HG03066 (cell line): ENCODE data around the gene GTF2E1.
"Not testable (repeated sequence)": the region's sequence is repeated elsewhere in the genome, so short reads cannot be mapped to it uniquely, and the experiment has no call there.

Experiments
- ATAC-seq: cut with Tn5 transposase; IDR thresholded peaks from one replicate; pipeline ENCODE4 v1.9.1; 2021; ENCODE audit warnings: low read depth; ENCODE audit not compliant: unreplicated experiment

Gene GTF2E1

DNA sequence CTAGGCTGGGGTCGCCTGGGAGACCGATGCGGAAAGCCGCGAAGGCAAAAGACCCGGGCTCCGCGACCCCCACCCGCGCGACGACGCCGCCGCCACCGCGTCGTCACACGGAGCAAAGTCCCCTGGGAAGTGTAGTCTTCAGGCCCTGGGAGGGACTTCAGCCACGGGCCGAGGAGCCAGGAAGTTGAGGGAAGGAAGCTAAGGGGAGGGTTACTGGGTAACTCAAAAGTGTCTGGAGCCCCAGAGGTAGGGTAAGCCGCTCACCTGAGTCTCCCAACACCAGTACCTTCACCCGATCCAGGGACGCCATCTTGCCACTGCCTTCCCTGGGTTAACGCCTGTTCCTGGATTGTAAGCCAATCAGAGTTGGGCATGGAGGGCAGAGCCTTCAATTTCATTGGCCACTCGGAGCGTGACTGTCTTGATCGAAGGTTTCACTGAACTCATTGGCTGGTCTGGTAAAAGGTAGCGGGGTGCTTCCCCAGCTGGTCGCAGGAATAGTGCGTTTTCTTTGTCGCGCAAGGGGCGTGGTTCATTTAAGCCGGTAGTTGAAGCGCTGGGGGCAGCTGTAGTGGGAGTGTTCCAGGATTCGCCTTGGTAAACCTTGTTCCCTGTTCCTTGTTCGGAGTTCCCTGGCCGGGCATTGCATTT is at the start of gene GTF2E1, which contains the start of gene RABL3:
Gene GTF2E1 (plus strand): TSS at position 547 of the 651 bp plus-strand sequence. CDS start 7,809 bp downstream, outside the sequence.
Gene RABL3 (minus strand): TSS at position 319 of the 651 bp plus-strand sequence. CDS start 9 bp downstream, at position 310.
- ATAC-seq: peak; percentile 99

DNA sequence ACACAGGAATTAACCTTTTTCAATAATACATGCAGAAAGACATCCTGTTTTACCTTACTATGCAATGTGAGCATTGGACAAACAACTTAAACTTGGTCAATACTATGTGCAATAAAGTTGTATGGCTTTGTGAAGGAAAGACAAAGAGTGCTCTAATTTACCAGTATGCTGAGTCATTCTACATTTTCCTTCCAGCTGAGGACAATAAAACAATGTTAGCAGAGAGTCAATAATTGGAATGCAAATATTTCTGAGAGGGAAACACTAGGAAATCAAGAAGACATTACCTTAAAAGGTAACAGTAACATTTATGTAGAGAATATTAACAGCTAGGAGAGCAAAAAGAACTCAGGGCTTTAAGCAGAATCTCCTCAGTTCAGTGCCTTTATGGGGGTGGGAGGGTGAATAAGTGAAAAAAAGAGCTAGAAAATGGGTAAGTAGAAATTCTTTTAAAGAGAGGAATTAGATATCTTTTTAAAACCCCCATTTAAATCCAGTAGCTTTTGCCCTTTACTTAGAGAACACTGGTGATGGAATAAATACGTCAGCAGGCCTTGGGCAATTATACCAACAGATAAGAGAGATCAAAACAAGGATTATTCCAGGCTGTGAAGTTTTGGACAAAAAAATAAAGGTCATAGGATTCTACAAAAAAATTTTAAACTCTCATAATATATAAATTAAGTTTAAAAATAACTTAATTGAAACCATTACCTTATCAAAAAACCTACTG is 48.9 kb upstream of the GTF2E1 start:
- ATAC-seq: no peak

GRCh38 chr3:120699333-120699732 is 43.2 kb upstream of the GTF2E1 start:
- ATAC-seq: no peak

GRCh38 chr3:120705884-120706582 is 36.5 kb upstream of the GTF2E1 start:
- no peak for ATAC-seq

DNA sequence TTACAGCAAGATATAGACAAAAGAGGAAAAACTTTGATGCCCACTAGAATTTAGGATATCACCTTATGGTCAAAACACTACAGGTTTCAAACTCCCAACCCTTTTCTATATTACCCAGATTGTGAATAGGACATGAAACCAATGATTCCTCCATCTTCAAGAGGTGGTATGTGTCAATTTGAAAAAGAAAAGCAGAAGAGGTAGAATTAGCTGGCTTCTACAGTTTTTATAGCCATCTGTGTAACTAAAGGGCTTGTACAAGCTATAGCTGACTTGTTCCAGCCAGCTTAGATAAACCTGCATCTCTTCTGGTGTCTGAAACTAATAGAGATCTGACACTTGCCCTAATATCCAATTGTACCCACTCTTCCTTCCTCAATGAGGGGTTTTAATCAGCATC is 35.6 kb upstream of the GTF2E1 start:
- ATAC-seq: no peak

DNA sequence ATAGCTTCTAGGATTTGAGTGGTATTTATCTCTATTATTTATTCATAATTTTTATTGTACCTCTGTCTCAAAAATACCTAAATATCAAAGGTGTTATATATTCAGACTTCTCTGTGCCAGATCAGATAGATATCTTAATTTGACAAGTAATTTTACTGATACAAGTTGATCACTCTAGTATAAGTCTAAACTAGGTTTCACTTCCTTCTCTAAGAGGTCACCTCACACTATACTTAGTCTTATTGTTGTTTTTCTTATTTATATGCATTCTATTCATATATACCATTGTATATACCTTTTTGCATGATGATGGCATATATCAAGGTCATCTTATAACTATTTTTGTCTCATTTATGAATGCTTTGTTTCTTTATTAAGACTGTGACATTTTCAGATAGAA is 34.1 kb upstream of the GTF2E1 start:
- ATAC-seq: peak; percentile 74

- no peak for ATAC-seq
Measured at GRCh38 chr3:120710369-120710768, 32.2 kb upstream of the GTF2E1 start.

- no peak for ATAC-seq
Measured at GRCh38 chr3:120713262-120713661, 29.3 kb upstream of the GTF2E1 start.

GRCh38 chr3:120719167-120719834 is 23.2 kb upstream of the GTF2E1 start:
- ATAC-seq: not testable (repeated sequence)

- no peak for ATAC-seq
Measured at GRCh38 chr3:120726791-120727190, 15.8 kb upstream of the GTF2E1 start.

DNA sequence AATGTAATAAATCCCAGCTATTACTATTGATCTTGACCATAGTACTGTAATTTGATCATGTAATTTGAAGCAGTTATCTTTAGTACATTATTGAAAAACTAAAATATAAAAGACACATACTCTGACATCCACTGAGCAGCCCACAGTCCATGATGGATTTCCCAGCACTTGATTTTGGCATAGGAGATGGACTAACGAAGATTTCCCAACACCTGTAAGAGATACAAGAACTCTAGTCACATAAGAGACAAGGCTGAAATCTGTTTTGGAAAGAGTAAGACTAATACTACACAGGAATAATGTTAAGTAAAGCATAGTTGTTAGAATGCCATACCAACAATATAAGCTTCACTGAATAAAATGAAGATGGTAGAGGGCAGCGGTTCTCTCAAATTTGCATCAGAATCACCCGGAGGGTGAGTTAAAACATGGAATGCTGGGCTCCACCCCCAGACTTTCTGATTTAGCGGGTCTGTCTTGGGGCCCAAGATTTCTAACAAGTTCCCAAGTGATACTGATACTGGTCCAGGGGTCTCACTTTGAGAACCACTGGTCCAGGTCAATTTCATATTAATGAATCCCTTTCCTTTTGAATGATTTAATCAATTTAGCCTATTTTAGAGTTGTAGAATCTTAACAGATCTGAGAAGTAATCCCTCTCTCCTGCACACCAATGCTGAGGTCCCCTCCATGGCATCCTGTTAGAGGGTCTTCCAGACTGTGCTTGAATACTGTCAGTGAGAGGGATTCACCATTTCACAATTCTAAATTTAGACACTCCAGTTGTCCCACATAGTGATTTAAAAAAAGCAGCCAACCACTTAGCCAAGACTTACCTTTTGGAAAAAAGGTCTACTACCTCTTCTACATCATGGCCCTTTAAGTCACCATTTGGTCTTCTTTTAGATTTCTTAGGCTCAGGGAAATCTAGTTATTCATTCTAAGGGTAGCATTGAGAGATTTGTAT is 11.7 kb upstream of the GTF2E1 start:
- no peak for ATAC-seq

- ATAC-seq: not testable (repeated sequence)
Measured at GRCh38 chr3:120738006-120738405, 4.5 kb upstream of the GTF2E1 start.

DNA sequence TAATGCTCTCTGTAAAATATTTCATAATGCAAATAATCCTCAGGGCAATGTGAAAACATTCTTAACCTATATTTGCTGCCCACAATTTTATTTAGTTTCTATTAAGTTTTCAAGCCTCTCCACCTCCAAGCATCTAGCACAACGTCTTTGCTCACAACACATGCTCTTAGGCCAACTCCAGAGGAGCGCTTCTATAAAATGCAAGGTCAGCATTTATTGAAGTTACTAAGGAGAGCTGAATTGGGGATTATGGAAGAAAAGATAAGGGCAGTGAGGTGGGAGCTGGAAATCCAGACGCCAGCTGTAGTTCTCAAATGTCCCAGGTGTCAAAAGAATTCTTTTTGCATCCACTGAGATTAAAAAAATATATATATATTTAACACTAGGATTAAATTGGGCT is 1.2 kb upstream of the GTF2E1 start:
- ATAC-seq: no peak

- no peak for ATAC-seq
Measured at GRCh38 chr3:120741837-120742197, 727 bp upstream of the GTF2E1 start.

GRCh38 chr3:120742849-120743365 is 363 bp downstream of the GTF2E1 start:
- peak; percentile 19 for ATAC-seq

GRCh38 chr3:120743556-120744195 is 1.1 kb downstream of the GTF2E1 start:
- no peak for ATAC-seq

DNA sequence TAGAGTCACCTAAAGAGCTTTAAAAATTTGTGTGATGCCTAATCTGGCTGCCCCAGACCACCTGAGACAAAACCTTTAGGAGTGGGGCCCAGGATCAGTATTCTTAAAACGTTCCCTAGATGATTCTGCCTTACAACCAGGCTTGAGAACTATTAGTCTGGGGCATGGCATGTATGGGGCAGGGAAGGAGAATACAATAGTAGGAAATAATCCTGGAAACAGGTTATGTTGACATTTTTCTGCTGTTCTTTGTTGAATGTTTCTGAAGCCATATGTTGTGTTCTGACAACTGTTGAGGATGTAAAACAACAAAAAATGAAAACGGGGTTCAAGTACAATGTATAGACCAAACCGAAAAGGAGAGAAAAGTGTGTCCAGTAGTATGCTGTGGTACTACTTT is 2.9 kb downstream of the GTF2E1 start:
- no peak for ATAC-seq

GRCh38 chr3:120749843-120750242 is 7.3 kb downstream of the GTF2E1 start:
- ATAC-seq: no peak

GRCh38 chr3:120752230-120752629 is 9.7 kb downstream of the GTF2E1 start:
- ATAC-seq: no peak
